GM12892 (cell line): Measurements from ENCODE around the gene CD44.

Experiments used
- POLR2A ChIP-seq: IDR thresholded peaks from 2 replicates; pipeline ENCODE4 v1.6.1; 2011; ENCODE audit warnings: low read depth, low read length, control low read depth
- POLR2AphosphoS5 ChIP-seq: IDR thresholded peaks from 2 replicates; pipeline ENCODE4 v1.6.1; 2011; ENCODE audit warnings: low read depth, low read length, control low read depth
- TAF1 ChIP-seq: IDR thresholded peaks from 2 replicates; pipeline ENCODE4 v1.6.1; 2011; ENCODE audit warnings: low read depth, mild to moderate bottlenecking, control low read depth, low read length, borderline replicate concordance

GRCh38 chr11:35147235-35147634 is 8.3 kb downstream of the CD44 start:
- TF ChIP-seq POLR2AphosphoS5: no peak
- TF ChIP-seq POLR2A: no peak
- no peak for TF ChIP-seq TAF1
